ENCODE data around the gene BCL11B.
A peak's percentile ranks its signal among the peaks of the same experiment; 100 is the strongest.

BCL11B gene

GRCh38 chr14:99216191-99216590, 55.8 kb downstream of the BCL11B start:
- DNase-seq = no peak

GRCh38 chr14:99215277-99215676, 56.7 kb downstream of the BCL11B start:
- no peak for DNase-seq

DNA sequence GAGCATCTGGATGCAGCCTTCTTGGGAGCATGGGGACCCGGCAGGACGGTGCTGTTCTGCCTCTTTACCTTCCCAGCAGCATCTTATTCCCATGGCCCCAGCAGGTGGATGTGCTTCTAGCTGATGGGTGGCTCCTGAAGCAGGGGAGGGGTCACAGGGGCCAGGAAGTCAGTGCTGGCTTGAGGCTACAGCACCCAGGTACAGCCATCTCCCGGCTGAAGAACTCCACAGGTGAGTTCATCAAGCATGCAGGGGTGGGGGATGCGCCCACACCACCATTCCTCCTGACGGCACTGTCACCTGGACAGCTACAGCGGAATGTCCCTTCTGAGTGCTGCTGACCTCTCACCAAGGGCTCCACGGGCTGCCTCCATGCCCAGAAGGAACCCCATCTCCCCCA, 57.3 kb downstream of the BCL11B start:
- no peak for DNase-seq

GRCh38 chr14:99213527-99213971, 58.4 kb downstream of the BCL11B start:
- DNase-seq = no peak

- no peak for DNase-seq
Measured at GRCh38 chr14:99213101-99213500, 58.9 kb downstream of the BCL11B start.

DNA sequence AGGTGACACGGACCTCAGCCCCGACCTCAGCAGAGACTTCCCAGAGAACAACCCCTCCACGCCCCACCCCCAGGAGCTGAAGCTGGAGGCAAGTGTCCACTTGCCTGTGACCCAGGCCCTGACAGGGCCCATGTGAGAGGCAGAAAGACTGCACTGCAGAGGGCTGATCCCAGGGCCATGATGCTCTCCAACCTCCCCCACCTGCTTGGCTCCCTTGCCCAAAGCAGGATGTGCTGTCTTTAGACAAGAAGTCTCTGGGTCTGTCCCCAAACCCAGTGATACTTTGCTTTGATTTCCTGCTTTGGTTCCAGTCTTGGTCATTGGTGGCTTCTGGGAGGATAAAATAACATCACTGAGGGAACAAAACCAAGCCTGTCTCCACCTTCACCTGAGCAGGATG, 59.4 kb downstream of the BCL11B start:
- no peak for DNase-seq

DNA sequence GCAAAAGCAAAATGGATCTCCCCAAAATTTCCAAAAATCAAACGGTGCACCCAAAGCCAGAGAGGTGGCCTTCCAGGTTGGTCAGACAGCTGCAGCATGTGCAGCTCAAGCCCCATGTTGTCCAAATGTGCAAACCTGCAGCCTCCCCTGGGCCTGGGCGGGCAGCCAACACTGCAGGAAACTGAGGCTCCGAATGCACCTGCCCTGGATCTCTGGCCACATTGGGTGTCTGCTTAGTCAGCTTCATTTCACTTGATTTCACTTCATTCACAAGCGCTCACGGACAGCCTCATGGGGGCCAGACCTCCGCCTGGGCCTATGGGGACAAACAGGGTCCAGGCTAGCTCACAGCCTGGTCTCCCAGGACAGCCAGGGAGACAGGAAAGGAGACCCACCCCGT, 59.8 kb downstream of the BCL11B start:
- no peak for DNase-seq

DNA sequence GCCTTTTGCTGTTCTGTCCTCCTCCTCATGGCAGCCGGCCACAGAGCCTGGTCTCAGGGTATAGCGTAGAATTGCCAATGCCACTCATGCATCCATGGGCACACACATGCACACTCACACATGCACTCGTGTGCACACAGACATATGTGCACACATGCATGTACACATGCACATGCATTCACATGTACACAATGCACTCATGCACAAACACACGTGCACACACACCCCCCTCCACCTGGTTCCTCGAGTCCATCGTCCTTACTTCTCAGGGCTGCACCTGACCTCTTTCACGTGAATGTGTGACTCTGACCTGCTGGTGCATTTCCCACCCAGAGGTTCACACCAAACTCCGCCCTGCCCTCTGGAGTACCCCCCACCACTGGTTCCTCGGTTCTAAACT, 60.6 kb downstream of the BCL11B start:
- DNase-seq = no peak

DNA sequence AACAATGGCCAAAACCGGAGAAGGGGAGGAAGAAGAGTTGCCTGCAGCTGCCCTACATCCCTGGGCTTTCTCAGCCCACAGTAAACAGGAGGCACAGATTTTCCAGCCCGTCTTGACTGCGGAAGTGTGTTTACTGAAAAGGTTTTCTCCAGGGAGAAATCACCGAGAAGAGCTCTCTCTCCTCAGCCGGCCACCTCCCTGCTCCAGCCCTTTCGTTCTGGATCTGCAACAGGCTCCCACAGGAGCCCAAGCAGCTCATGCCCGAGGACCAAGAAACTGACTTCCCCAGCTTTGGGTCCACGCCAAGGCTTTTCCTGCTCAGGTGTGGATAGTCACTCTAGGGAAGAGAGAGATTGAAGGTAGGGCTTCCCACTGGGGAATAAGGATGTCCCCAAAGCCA, 61.7 kb downstream of the BCL11B start:
- DNase-seq = no peak

GRCh38 chr14:99209409-99209808, 62.6 kb downstream of the BCL11B start:
- no peak for DNase-seq

DNA sequence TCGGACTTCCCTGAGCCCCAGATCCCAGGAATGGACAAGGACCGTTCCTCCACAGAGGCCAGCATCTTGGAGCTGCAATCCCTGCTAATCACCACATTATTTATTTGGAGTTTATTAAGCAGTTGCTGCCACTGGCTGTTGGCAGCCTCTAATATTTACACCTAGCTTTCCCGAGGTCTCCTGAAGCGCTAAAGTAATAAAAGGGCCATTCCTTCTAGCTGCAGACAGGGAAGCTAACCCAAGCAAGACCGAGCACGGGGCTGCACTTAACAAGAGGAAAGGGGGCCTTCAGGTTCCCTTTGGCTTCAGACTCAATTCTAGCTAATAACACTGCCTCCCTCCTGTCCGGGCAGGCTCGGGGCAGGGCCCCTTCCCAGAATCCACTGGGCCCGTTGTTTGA, 63.7 kb downstream of the BCL11B start:
- no peak for DNase-seq

- no peak for DNase-seq
Measured at GRCh38 chr14:99207456-99207855, 64.5 kb downstream of the BCL11B start.

DNA sequence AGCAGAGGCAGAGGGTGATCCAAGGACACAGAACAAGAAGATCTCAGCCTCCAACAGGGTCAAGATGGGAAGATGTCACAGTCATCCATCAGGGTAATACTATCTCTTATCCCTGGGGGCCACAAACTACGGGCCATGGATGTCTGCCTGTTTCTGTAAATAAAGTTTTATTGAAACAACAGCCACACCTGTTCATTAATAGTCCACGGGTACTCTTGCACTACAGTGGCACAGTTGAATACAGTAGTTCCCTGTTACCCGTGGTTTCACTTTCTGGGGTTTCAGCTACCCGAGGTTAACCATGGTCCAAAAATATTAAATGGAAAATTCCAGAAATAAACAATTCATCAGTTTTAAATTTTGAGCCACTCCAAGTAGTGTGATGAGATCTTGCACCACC, 65.9 kb downstream of the BCL11B start:
- no peak for DNase-seq

- no peak for DNase-seq
Measured at GRCh38 chr14:99205086-99205688, 66.8 kb downstream of the BCL11B start.

- no peak for DNase-seq
Measured at GRCh38 chr14:99203801-99204200, 68.2 kb downstream of the BCL11B start.

- no peak for DNase-seq
Measured at GRCh38 chr14:99203080-99203479, 68.9 kb downstream of the BCL11B start.

DNA sequence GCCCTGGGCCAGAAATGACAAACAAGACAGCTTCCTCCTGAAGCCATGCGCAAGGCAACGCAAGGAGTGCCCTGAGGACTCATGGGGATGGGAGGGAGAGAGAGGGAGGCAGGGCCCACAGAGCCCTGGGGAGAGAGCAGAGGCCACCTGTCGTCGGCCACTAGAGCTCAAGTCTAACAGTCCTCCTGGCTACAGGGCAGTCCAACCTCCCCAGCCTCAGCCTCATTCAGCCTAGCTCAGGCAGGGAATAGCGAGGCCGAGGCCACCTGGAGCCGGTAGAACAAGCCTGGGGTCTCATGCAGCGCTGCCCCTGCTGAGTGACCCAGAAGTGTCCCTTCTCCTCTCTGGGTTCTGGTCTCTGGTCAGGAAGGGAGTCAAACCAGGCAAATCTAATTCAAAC, 69.5 kb downstream of the BCL11B start:
- DNase-seq = no peak

DNA sequence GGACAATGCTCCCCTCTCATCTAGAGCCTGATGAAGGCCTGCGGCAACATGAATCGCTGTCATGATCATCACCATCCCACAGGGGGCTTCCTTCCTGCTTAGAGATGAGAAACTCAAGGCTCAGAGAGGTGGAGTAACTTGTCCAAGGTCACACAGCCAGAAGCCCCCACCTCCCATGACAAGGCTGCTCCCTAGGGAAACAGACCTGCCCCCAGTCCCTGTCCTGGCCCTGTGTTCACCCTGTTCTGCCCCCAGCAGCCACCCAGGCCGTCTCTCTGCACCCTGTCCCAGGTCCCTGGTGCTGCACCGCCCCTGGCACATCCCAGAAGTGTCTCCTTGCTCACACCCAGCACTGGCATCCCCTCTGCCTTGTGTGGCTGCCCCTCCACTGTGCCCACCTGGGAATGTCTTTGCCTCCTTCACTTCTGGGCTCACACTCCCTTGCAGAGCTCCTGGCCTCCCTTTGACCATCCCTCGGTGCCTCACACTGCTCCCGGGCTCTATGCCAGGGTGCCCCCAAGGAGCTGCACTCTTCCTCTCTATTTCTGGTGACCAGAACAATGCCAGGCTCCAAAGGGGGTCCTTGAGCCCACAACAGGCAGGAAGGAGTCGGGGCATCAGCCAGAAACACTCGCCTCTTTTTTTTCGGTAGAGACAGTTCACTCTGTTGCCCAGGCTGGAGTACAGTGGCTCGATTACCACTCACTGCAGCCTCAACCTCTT, 70.5 kb downstream of the BCL11B start:
- no peak for DNase-seq

GRCh38 chr14:99200654-99201005, 71.4 kb downstream of the BCL11B start:
- DNase-seq = no peak

- DNase-seq = peak; percentile 39
Measured at GRCh38 chr14:99199846-99200653, 71.9 kb downstream of the BCL11B start.

GRCh38 chr14:99198746-99199502, 73.1 kb downstream of the BCL11B start:
- DNase-seq = no peak

DNA sequence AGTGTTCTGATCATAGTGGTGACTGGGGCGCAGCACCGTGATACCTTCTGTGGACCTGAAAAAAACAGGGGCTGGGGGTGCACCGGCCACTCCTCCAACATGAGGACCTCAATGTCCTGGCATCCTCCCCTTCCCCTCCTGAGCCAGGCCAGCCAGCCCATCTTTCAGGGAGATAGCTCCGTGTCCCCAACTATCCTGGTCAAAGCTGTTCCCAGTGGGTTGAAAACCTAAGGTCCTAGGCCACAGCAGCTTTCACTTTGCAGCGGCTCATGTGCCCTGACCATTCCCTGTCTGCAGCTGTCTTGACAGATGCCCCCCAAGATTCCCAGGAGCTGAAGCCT, 75.7 kb downstream of the BCL11B start:
- no peak for DNase-seq

- no peak for DNase-seq
Measured at GRCh38 chr14:99195602-99196309, 76.2 kb downstream of the BCL11B start.

Data from MV-4-11 (cell line).